Measurements from ENCODE around the gene ARID5B.
"Not testable (repeated sequence)": the region's sequence is repeated elsewhere in the genome, so short reads cannot be mapped to it uniquely, and the experiment has no call there.

The ARID5B gene

GRCh38 chr10:61965703-61966395 is 64.3 kb downstream of the ARID5B start:
- DNase-seq (ENCODE audit: low spot score) = no peak

DNA sequence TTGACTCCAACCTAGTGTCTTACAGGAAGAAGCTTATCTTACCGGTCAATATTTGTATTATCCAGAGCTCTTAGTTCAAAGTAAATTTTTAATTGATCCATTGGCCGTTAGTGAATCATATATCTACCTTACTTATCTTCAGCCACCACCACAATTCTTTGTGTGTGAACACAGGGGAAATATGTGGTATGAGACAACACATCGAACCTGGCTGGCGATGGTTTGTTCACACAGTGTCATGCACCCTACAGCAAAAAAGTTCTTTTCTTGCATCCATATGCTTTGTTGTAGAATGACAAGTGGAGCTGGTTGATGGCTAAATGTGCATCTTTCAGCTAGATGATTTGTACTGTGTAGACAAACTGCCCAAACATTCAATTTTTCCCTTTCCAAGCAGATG is 65.8 kb downstream of the ARID5B start:
- DNase-seq (ENCODE audit: low spot score) = no peak

GRCh38 chr10:61970182-61971002 is 68.9 kb downstream of the ARID5B start:
- DNase-seq (ENCODE audit: low spot score) = no peak

- no peak for DNase-seq (ENCODE audit: low spot score)
Observed at GRCh38 chr10:61971003-61971325, 69.5 kb downstream of the ARID5B start.

- DNase-seq (ENCODE audit: low spot score) = no peak
Observed at GRCh38 chr10:61973169-61973568, 71.7 kb downstream of the ARID5B start.

DNA sequence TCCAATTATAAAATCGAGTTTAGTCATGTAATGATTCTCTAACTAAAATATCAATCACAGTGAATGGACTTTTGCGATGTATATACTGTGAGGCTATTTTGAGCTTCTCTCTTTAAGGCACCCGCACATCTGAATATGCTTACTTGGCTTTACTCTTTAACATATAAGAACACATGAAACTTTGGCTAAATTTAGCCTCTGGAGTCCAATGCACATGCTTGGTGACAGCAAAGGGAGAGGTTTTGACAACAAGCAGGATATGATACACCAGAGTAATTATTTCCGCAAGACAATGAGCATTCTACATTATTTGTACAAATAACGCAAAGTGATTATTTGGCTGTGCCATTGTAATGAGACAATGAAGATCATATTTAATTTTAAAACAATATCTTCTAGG is 72.4 kb downstream of the ARID5B start:
- no peak for DNase-seq (ENCODE audit: low spot score)

GRCh38 chr10:61974601-61975390 is 73.3 kb downstream of the ARID5B start:
- no peak for DNase-seq (ENCODE audit: low spot score)

GRCh38 chr10:61975391-61975932 is 74.0 kb downstream of the ARID5B start:
- peak; percentile 85 for DNase-seq (ENCODE audit: low spot score)

GRCh38 chr10:61976951-61977721 is 75.6 kb downstream of the ARID5B start:
- DNase-seq (ENCODE audit: low spot score) = not testable (repeated sequence)

DNA sequence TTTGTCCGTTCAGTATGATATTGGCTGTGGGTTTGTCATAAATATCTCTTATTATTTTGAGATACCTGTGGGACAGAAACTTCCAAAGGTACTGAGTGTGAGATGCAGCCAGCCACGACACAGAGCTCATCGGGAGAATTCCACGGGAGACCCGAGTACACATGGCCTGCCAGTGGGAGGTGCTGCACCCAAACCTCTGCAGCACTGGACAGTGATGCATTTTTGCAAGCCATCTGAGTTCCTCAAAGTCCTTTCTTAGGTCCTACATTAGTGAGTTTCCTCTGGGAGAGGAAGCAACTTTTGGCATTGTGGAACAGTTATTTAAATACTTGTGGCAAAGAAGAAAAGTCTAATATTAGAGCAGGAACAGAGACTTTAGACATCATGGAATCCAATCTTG is 77.5 kb downstream of the ARID5B start:
- DNase-seq (ENCODE audit: low spot score) = no peak

GRCh38 chr10:61981460-61981859 is 80.0 kb downstream of the ARID5B start:
- DNase-seq (ENCODE audit: low spot score) = no peak

DNA sequence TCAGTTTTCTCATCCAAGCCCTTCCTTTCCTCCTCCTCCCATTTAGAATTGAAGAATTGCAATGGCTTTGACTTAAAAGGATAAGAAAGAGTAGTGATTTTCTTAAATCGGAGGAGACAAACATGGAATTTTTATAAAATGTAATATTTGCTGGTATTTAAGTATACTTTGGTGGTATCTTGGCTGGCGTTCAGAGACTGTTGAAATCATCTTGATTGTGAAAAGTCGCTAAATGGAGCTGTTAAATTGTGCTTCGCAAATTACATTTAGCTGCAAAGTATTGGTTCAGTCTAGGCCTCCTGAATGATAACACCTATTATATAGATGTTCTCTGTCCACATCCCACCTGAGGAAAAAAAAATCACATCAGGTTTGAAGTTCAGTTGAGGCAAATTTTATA is 81.8 kb downstream of the ARID5B start:
- DNase-seq (ENCODE audit: low spot score) = no peak

GRCh38 chr10:61984803-61985418 is 83.4 kb downstream of the ARID5B start:
- no peak for DNase-seq (ENCODE audit: low spot score)

- DNase-seq (ENCODE audit: low spot score) = no peak
Observed at GRCh38 chr10:61985715-61986114, 84.2 kb downstream of the ARID5B start.

DNA sequence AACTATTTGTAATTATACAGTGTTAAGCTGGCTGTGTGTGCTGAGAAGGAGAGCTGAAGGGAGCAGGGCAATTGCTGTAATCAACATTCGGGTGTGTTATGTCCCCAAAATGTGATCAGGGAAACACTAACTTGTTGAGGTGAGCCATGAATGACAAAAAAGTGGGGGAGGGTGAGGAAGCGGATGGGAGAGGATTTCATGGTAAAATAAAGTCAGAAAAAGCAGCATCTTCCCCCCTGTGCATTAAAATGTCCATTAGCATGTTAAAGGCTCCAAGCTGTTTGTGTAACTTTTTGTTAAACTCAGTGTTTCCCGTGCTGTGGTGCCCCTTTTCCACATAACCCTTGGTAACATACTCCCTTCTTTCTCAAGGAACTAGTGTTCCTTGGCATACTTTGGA is 84.9 kb downstream of the ARID5B start:
- no peak for DNase-seq (ENCODE audit: low spot score)

DNA sequence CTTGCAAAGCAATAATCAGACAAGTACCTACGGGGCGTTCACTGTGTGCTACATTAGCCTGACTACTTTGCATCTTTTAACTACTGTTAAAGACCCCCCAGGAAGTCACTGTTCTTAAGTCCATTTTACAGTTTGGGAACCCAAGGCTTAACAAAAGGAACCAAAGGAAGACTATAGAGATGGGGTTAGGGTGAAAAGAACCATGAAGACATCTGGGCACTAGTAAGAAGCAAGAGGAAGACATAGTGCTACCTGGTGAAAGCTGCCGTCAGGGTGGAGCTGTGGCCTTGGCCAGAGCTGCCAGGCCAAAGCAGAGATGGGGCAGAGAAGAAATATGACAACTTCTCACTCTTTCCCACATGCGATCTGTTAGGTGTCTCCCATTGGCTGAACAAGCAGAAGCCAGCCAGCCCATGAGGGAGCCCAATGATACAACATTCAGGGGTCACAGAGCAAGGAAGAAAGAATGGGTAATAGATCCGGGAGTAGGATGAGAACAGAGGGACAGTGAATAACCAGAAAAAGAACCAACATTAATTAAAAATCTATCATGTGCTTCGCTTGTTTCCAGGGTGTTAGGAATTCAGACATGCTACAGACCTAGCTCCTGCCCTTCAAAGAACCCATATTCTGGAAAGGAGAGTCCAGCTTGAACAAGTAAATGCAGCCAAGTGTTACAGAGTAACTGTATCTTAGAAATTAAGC is 85.4 kb downstream of the ARID5B start:
- DNase-seq (ENCODE audit: low spot score) = no peak

DNA sequence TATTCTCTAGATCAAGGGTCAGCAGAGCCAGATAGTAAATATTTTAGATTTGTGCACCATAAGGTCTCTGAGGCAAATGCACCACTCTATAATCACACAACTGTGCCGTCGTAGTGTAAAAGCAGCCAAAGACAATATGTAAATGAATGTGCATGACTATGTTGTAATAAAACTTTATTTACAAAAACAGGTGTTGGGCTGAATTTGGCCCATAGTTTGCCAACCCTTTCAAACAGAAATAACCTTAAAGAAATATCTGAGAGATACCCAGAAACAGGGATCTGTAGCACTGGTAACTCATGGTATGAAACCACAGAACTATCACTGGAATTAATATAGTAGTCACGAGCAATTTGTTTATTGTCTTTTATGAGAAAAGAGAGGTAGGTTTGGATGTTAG is 86.0 kb downstream of the ARID5B start:
- no peak for DNase-seq (ENCODE audit: low spot score)

- no peak for DNase-seq (ENCODE audit: low spot score)
Observed at GRCh38 chr10:61987951-61988379, 86.5 kb downstream of the ARID5B start.

DNA sequence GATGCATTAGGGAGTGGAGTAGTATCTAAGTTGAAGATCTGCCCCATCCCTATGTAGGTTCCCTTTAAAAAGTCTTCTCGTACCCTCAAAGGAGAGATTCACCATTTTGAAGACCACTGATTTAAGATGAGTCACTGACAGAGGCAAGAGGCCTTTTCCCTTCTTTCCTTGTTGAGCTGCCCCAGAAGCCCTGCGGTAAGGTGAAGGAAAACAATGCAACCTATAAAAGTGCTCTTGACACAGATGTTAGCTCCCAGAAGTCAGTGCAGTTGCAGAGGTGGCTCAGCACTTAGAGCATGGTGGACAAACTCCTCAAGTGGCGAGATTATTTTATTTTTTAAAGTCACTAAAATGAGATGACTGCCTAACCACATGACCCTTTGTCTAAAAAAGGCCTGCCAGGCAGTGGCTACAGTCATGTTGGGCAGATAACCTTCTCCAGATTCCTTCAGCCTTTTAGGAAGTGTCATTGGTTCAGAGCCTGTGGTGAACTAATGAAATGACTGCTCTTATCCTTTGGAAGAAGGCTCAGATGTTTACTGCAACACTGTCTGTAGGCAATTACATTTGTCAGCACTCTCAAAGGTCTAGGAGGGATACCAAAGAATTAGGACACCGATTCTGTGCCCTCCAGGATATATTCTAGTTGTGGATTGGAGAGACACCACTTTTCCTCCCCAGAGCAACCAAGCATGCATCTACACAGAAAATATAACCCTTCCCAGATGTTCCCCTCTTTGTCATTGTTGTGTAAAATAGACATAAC is 88.7 kb downstream of the ARID5B start:
- DNase-seq (ENCODE audit: low spot score) = no peak

DNA sequence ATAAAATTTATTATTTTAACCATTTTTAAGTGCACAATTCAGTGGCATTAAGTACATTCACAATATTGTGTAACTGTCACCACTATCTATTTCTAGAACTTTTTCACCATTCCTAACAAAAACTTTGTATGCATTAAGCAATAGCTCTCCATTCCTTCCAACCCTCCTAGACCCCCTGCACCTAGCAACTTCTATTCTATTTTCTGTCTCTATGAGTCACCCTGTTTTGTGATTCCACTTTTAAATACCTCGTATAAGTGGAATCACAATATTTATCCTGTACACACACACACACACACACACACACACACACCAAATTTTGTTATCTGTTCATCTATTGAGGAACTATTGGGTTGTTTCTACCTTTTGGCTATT is 89.2 kb downstream of the ARID5B start:
- DNase-seq (ENCODE audit: low spot score) = no peak
